ENCODE measurements around the gene RHOH. TPM values are rescaled to one million over a fixed set of nuclear protein-coding genes. Genes with fewer than 3 reads are reported as not detected.

The RHOH gene
- total and polyA plus RNA-seq, 2 of the 13 experiments (the other 11 are each of a cell fraction or from before 2014, with no cell fraction given), result 0.57 TPM; not detected in 1

DNA sequence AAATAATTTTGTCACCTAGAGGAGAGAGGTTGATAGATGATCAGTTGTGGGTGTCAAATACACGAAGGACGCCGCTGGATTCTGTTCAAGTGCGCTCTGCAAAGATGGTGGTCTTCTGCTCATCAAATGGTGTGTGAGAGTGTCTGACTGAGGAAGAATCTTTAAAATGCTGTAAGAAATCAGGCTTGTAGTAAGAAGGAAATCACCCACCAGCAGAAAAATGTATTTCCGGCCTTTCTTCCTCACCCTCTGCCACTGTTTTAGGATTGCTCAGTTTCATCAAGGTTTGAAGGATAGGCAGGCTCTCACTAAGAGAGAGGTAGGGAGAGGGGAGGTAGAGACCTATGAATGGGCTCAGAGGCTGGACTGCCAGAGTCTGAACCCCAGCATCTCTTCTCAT lies 28.7 kb downstream of the RHOH start:
- DNase-seq (ENCODE audit: low spot score), result no peak
- no peaks in the 10 kb centered on the region for H3K36me3 ChIP-seq (replicated peaks in 1 of 2; ENCODE audit: control insufficient read depth in 1 of 2, insufficient read depth in 2 of 2, low read length in 2 of 2)
- no peak overlapping the region for H3K9ac ChIP-seq (ENCODE audit: insufficient read depth, low read depth, low read length)
- no peaks in the 10 kb centered on the region for H3K27me3 ChIP-seq (ENCODE audit: control insufficient read depth in 1 of 2, insufficient read depth in 2 of 2, low read length in 2 of 2)
- H2AFZ ChIP-seq (ENCODE audit: low read length), result no peak overlapping the region
- 78% methylated on average over 5 of the region's 5 CpGs for WGBS (ENCODE audit: low lambda C conversion rate)
- POLR2A ChIA-PET, result no interaction called here
- ATAC-seq, result no peak
- intact Hi-C loops (cut with micrococcal nuclease; ENCODE audit: unreplicated experiment) (no loop called here), in situ Hi-C loops (cut with HindIII; ENCODE audit: extremely low pct_ligation_motif_present, low pct_unique_long_range_greater_than_20kb) (no loop called here)
- H3K4me3 ChIP-seq (replicated peaks in 1 of 3; ENCODE audit: insufficient read depth in 1 of 3, low read depth in 2 of 3, low read length in 3 of 3), result no peak overlapping the region
- no peaks in the 10 kb centered on the region for H3K79me2 ChIP-seq (ENCODE audit: insufficient read depth, low read length)
- FAIRE-seq, result no peak
- CTCF ChIA-PET (ENCODE audit: low intra/inter-chr PET ratio, low total read pairs), result no interaction called here
- H3K9me3 ChIP-seq (ENCODE audit: low read length), result no peaks in the 10 kb centered on the region
- no peaks in the 10 kb centered on the region for H4K20me1 ChIP-seq (ENCODE audit: insufficient read depth, low read length)
- no peak overlapping the region for H3K4me2 ChIP-seq (ENCODE audit: low read depth, low read length)
- no peaks in the 10 kb centered on the region for H3K4me1 ChIP-seq (ENCODE audit: insufficient read depth, low read length)
- H3K27ac ChIP-seq (ENCODE audit: extremely low read length, insufficient read depth, low read length), result no peak overlapping the region
- BruUV-seq (replicated peaks), result no TSS peak
- TF ChIP-seq, protein P1, sequence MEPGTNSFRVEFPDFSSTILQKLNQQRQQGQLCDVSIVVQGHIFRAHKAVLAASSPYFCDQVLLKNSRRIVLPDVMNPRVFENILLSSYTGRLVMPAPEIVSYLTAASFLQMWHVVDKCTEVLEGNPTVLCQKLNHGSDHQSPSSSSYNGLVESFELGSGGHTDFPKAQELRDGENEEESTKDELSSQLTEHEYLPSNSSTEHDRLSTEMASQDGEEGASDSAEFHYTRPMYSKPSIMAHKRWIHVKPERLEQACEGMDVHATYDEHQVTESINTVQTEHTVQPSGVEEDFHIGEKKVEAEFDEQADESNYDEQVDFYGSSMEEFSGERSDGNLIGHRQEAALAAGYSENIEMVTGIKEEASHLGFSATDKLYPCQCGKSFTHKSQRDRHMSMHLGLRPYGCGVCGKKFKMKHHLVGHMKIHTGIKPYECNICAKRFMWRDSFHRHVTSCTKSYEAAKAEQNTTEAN (CRISPR knock-in tag; conservative IDR thresholded peaks at IDR 0.05), result no peak
- TF ChIP-seq SP1 (IDR thresholded peaks at IDR 0.05) (no peak), SP1 (CRISPR knock-in tag; IDR thresholded peaks at IDR 0.05) (no peak), ZNF605 (CRISPR knock-in tag; IDR thresholded peaks at IDR 0.05) (no peak), POLR2G (IDR thresholded peaks at IDR 0.05; ENCODE audit: low read depth, low read length) (no peak), SNRNP70 (IDR thresholded peaks at IDR 0.05; ENCODE audit: low read depth, low read length) (no peak), KLF9 (CRISPR knock-in tag; IDR thresholded peaks at IDR 0.05; ENCODE audit: low read depth) (no peak), POLR2A (IDR thresholded peaks at IDR 0.05; ENCODE audit: insufficient read depth in 1 of 2, low read depth in 2 of 2, low read length in 2 of 2) (no peak), SKI (IDR thresholded peaks at IDR 0.05; ENCODE audit: partially characterized antibody) (no peak), HOXA7 (CRISPR knock-in tag; IDR thresholded peaks at IDR 0.05) (no peak), LCORL (IDR thresholded peaks at IDR 0.05) (no peak), LCORL (CRISPR knock-in tag; IDR thresholded peaks at IDR 0.05) (no peak)
- TF ChIP-seq, protein P2, sequence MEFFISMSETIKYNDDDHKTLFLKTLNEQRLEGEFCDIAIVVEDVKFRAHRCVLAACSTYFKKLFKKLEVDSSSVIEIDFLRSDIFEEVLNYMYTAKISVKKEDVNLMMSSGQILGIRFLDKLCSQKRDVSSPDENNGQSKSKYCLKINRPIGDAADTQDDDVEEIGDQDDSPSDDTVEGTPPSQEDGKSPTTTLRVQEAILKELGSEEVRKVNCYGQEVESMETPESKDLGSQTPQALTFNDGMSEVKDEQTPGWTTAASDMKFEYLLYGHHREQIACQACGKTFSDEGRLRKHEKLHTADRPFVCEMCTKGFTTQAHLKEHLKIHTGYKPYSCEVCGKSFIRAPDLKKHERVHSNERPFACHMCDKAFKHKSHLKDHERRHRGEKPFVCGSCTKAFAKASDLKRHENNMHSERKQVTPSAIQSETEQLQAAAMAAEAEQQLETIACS (CRISPR knock-in tag; IDR thresholded peaks at IDR 0.05), result no peak
- TF ChIP-seq, protein P3, sequence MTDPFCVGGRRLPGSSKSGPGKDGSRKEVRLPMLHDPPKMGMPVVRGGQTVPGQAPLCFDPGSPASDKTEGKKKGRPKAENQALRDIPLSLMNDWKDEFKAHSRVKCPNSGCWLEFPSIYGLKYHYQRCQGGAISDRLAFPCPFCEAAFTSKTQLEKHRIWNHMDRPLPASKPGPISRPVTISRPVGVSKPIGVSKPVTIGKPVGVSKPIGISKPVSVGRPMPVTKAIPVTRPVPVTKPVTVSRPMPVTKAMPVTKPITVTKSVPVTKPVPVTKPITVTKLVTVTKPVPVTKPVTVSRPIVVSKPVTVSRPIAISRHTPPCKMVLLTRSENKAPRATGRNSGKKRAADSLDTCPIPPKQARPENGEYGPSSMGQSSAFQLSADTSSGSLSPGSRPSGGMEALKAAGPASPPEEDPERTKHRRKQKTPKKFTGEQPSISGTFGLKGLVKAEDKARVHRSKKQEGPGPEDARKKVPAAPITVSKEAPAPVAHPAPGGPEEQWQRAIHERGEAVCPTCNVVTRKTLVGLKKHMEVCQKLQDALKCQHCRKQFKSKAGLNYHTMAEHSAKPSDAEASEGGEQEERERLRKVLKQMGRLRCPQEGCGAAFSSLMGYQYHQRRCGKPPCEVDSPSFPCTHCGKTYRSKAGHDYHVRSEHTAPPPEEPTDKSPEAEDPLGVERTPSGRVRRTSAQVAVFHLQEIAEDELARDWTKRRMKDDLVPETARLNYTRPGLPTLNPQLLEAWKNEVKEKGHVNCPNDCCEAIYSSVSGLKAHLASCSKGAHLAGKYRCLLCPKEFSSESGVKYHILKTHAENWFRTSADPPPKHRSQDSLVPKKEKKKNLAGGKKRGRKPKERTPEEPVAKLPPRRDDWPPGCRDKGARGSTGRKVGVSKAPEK (CRISPR knock-in tag; IDR thresholded peaks at IDR 0.05; ENCODE audit: borderline replicate concordance), result no peak
- TF ChIP-seq, protein P4, sequence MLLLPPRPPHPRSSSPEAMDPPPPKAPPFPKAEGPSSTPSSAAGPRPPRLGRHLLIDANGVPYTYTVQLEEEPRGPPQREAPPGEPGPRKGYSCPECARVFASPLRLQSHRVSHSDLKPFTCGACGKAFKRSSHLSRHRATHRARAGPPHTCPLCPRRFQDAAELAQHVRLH (CRISPR knock-in tag; IDR thresholded peaks at IDR 0.05; ENCODE audit: borderline replicate concordance, low read depth), result no peak
- TF ChIP-seq, protein P5, sequence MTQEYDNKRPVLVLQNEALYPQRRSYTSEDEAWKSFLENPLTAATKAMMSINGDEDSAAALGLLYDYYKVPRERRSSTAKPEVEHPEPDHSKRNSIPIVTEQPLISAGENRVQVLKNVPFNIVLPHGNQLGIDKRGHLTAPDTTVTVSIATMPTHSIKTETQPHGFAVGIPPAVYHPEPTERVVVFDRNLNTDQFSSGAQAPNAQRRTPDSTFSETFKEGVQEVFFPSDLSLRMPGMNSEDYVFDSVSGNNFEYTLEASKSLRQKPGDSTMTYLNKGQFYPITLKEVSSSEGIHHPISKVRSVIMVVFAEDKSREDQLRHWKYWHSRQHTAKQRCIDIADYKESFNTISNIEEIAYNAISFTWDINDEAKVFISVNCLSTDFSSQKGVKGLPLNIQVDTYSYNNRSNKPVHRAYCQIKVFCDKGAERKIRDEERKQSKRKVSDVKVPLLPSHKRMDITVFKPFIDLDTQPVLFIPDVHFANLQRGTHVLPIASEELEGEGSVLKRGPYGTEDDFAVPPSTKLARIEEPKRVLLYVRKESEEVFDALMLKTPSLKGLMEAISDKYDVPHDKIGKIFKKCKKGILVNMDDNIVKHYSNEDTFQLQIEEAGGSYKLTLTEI (CRISPR knock-in tag; conservative IDR thresholded peaks at IDR 0.05), result no peak
- TF ChIP-seq, protein P6, sequence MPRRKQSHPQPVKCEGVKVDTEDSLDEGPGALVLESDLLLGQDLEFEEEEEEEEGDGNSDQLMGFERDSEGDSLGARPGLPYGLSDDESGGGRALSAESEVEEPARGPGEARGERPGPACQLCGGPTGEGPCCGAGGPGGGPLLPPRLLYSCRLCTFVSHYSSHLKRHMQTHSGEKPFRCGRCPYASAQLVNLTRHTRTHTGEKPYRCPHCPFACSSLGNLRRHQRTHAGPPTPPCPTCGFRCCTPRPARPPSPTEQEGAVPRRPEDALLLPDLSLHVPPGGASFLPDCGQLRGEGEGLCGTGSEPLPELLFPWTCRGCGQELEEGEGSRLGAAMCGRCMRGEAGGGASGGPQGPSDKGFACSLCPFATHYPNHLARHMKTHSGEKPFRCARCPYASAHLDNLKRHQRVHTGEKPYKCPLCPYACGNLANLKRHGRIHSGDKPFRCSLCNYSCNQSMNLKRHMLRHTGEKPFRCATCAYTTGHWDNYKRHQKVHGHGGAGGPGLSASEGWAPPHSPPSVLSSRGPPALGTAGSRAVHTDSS (CRISPR knock-in tag; conservative IDR thresholded peaks at IDR 0.05), result no peak

Data from HepG2 (cell line).